PC-9 (cell line): ENCODE data around the gene GJB4.

ENCODE experiments used
- EZH2 ChIP-seq: fragments of 200-600 bp; sonication (generic); IDR thresholded peaks from 2 replicates; pipeline ENCODE4 v1.8.0; 2017; ENCODE audit warnings: antibody characterized with exemption, low read depth
- TF ChIP-seq, protein P1 (sequence below): fragments of 200-600 bp; sonication (generic); conservative IDR thresholded peaks from 2 replicates; pipeline ENCODE4 v1.6.1; 2017; ENCODE audit warnings: mixed run types, antibody characterized with exemption, mild to moderate bottlenecking, moderate library complexity

DNA sequence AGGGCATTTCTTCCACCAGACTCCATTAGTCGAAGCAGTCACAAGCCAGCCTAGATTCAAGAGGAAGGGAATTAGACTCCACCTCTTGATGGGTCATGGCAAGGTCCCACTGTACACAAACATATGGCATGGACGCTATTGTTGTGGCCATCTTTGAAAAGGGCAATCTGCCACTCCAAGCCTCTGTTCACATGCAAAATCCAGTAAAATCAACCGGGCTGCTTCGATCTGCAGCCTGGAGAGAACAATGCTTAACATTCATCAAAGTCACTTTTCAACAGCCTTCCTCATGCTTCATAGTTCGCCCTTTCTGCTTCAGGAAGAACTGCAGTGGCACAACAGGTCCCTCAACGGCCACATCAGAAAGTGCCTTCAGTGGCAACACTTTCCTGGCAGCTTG lies 32.7 kb upstream of the GJB4 start:
- TF ChIP-seq, protein P1, sequence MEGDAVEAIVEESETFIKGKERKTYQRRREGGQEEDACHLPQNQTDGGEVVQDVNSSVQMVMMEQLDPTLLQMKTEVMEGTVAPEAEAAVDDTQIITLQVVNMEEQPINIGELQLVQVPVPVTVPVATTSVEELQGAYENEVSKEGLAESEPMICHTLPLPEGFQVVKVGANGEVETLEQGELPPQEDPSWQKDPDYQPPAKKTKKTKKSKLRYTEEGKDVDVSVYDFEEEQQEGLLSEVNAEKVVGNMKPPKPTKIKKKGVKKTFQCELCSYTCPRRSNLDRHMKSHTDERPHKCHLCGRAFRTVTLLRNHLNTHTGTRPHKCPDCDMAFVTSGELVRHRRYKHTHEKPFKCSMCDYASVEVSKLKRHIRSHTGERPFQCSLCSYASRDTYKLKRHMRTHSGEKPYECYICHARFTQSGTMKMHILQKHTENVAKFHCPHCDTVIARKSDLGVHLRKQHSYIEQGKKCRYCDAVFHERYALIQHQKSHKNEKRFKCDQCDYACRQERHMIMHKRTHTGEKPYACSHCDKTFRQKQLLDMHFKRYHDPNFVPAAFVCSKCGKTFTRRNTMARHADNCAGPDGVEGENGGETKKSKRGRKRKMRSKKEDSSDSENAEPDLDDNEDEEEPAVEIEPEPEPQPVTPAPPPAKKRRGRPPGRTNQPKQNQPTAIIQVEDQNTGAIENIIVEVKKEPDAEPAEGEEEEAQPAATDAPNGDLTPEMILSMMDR: no peak
- no peak for TF ChIP-seq EZH2
